CD14-positive monocyte (primary cell): ENCODE results near the gene DMBT1. TPM values are rescaled to one million over a fixed set of nuclear protein-coding genes. Genes with fewer than 3 reads are reported as not detected.
A peak's percentile ranks its signal among the peaks of the same experiment; 100 is the strongest.

ENCODE experiments used
- DNase-seq, 3 donors: peaks; one replicate each; pipeline ENCODE4 v3.0.0-alpha.2; 2011 to 2022
- H2AFZ ChIP-seq: 2 replicates; pipeline ENCODE4 v1.6.0; 2012; ENCODE audit warnings: mild to moderate bottlenecking, low read depth, low read length, inconsistent platforms; ENCODE audit not compliant: insufficient read depth, poor library complexity, severe bottlenecking
- H3K27ac ChIP-seq, 2 donors: 1 replicate in 1 of 2; 2 replicates in 1 of 2; pipeline ENCODE4 v1.5.1; 2012 to 2013; ENCODE audit warnings: low read length in 2 of 2, control low read depth in 1 of 2, inconsistent platforms in 1 of 2, low read depth in 1 of 2, mild to moderate bottlenecking in 1 of 2
- H3K27me3 ChIP-seq, 2 donors: one replicate each; pipeline versions ENCODE4 v1.6.0 to v1.6.1; 2011 to 2013; ENCODE audit warnings: low read length in 2 of 2; ENCODE audit not compliant: control insufficient read depth in 2 of 2, insufficient read depth in 2 of 2
- H3K36me3 ChIP-seq, 2 donors: replicated peaks in 1 of 2; 1 replicate in 1 of 2; 2 replicates in 1 of 2; pipeline versions ENCODE4 v1.5.1 to v1.6.1; 2012 to 2013; ENCODE audit warnings: low read length in 2 of 2, control low read depth in 1 of 2, inconsistent platforms in 1 of 2, mild to moderate bottlenecking in 1 of 2; ENCODE audit not compliant: insufficient read depth in 2 of 2, control insufficient read depth in 1 of 2
- H3K4me1 ChIP-seq, 2 donors: 1 replicate in 1 of 2; 2 replicates in 1 of 2; pipeline versions ENCODE4 v1.5.1 to v1.6.1; 2012 to 2013; ENCODE audit warnings: low read length in 2 of 2, control low read depth in 1 of 2, inconsistent platforms in 1 of 2, mild to moderate bottlenecking in 1 of 2, moderate library complexity in 1 of 2; ENCODE audit not compliant: insufficient read depth in 2 of 2, control insufficient read depth in 1 of 2
- H3K4me2 ChIP-seq: replicated peaks from 2 replicates; pipeline ENCODE3; 2012; ENCODE audit warnings: low read length, moderate library complexity, mild to moderate bottlenecking; ENCODE audit not compliant: poor library complexity, severe bottlenecking; ENCODE audit errors: extremely low read depth
- H3K4me3 ChIP-seq, 3 experiments: fragments of 200-600 bp in 1 of 3; sonication (generic) in 1 of 3; replicated peaks in 1 of 3; 1 replicate in 2 of 3; 2 replicates in 1 of 3; pipeline ENCODE4 v1.5.1; 2011 to 2013; ENCODE audit warnings: low read length in 3 of 3, mild to moderate bottlenecking in 3 of 3, control low read depth in 2 of 3, low read depth in 2 of 3, inconsistent platforms in 1 of 3, moderate library complexity in 1 of 3
- H3K79me2 ChIP-seq: 2 replicates; pipeline ENCODE4 v1.6.0; 2012; ENCODE audit warnings: mild to moderate bottlenecking, control low read depth, inconsistent platforms, low read length, moderate library complexity; ENCODE audit not compliant: insufficient read depth
- H3K9ac ChIP-seq: 2 replicates; pipeline ENCODE4 v1.6.0; 2017; ENCODE audit warnings: low read length, mild to moderate bottlenecking; ENCODE audit not compliant: insufficient read depth, poor library complexity, severe bottlenecking
- H3K9me3 ChIP-seq, 2 donors: replicated peaks in 1 of 2; 1 replicate in 1 of 2; 2 replicates in 1 of 2; pipeline versions ENCODE4 v1.5.1 to v1.6.1; 2012 to 2013; ENCODE audit warnings: low read length in 2 of 2, control low read depth in 1 of 2; ENCODE audit not compliant: control insufficient read depth in 1 of 2, insufficient read depth in 1 of 2
- H4K20me1 ChIP-seq: 2 replicates; pipeline ENCODE4 v1.6.0; 2012; ENCODE audit warnings: mild to moderate bottlenecking, low read length, control low read depth, moderate library complexity; ENCODE audit not compliant: insufficient read depth
- H3K27ac Mint-ChIP-seq, 7 donors: one replicate each; pipeline ENCODE4 v1.8.0; 2020; ENCODE audit warnings: mild to moderate bottlenecking in 7 of 7, mixed read lengths in 7 of 7, moderate library complexity in 6 of 7, inconsistent platforms in 2 of 7
- H3K27me3 Mint-ChIP-seq, 3 donors: one replicate each; pipeline ENCODE4 v1.8.0; 2021 to 2022; ENCODE audit warnings: low read depth in 3 of 3, mild to moderate bottlenecking in 3 of 3, mixed read lengths in 3 of 3, moderate library complexity in 3 of 3, inconsistent platforms in 1 of 3
- H3K36me3 Mint-ChIP-seq, 2 donors: one replicate each; pipeline ENCODE4 v1.8.0; 2020; ENCODE audit warnings: mixed read lengths in 2 of 2, inconsistent platforms in 1 of 2, mild to moderate bottlenecking in 1 of 2
- H3K4me1 Mint-ChIP-seq: one replicate; pipeline ENCODE4 v1.8.0; 2020; ENCODE audit warnings: mild to moderate bottlenecking, mixed read lengths
- H3K4me3 Mint-ChIP-seq, 2 donors: one replicate each; pipeline ENCODE4 v1.8.0; 2020; ENCODE audit warnings: mild to moderate bottlenecking in 2 of 2, mixed read lengths in 2 of 2, moderate library complexity in 1 of 2
- H3K9me3 Mint-ChIP-seq, 7 donors: one replicate each; pipeline ENCODE4 v1.8.0; 2020 to 2022; ENCODE audit warnings: mixed read lengths in 7 of 7, mild to moderate bottlenecking in 6 of 7, moderate library complexity in 6 of 7, inconsistent platforms in 2 of 7
- WGBS: methylation state at CpG from one replicate; pipeline ENCODE4 v1.1.5; 2013; ENCODE audit warnings: missing lambda C conversion rate; ENCODE audit not compliant: insufficient coverage; 5-methylcytosine and 5-hydroxymethylcytosine counted together
- intact Hi-C, 2 donors: fragments of 100-400 bp; cut with micrococcal nuclease; formaldehyde crosslinking; loops; one replicate each; pipeline versions ENCODE4 v1.15.0 to v1.15.1; 2023
- polyA plus RNA-seq, 3 donors: library from polyadenylated mRNA; depleted of rRNA in 1 of 3; unstranded in 2 of 3; stranded (reverse) in 1 of 3; fragments of 300-500 nt in 2 of 3; fragments of >200 nt in 1 of 3; fragmentation: Illumina TruSeq in 2 of 3; gene quantifications; 1 replicate in 2 of 3; 2 replicates in 1 of 3; pipeline ENCODE4 v1.2.3, GENCODE V29; 2012 to 2021
- TF ChIP-seq, protein P1 (sequence below): fragments of 200-600 bp; IDR thresholded peaks from one replicate; pipeline ENCODE4 v1.8.0; 2022; ENCODE audit warnings: antibody characterized with exemption, mild to moderate bottlenecking

The DMBT1 gene
- polyA plus RNA-seq, 3 donors, result not detected

DNA sequence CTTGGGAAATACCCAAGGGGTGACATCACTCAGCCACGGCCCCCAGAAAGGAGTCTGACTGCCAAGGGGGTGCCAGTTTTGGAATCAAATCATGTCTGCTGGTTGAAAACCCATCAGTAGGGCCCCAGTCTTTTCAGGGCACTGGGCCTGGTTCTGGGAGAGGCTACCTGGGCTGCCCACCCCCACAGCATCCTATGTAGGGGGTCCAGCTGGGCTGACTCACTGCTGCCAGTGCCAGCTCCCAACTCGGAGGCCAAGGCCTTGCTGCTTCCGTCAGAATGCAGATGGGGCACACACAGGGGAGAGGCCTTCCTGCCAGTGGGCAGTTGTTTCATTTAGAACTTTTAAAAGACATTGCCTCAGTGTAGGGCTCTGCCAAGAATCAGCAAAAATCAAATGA lies 39.5 kb upstream of the DMBT1 start:
- WGBS, result 64% methylated on average over 3 of the region's 3 CpGs
- H3K36me3 ChIP-seq, result no peaks in the 10 kb centered on the region
- H3K27ac ChIP-seq, result no peak overlapping the region
- H3K27me3 ChIP-seq, result no peaks in the 10 kb centered on the region
- H3K4me2 ChIP-seq, result no peak overlapping the region
- intact Hi-C loops, result no loop called here
- no peak overlapping the region for H3K4me3 ChIP-seq
- DNase-seq, result no peak
- peaks cover 0 to 8% (median 2%) of the 10 kb centered on the region in 7 donors for H3K9me3 Mint-ChIP-seq
- H2AFZ ChIP-seq, result no peak overlapping the region
- no peaks in the 10 kb centered on the region for H3K4me1 ChIP-seq
- H3K36me3 Mint-ChIP-seq, result no peaks in the 10 kb centered on the region
- H3K79me2 ChIP-seq, result no peaks in the 10 kb centered on the region
- H3K9me3 ChIP-seq, result no peaks in the 10 kb centered on the region
- no peak overlapping the region for H3K4me3 Mint-ChIP-seq
- H3K27me3 Mint-ChIP-seq, result peaks cover 2 to 14% (median 10%) of the 10 kb centered on the region in 3 donors
- H4K20me1 ChIP-seq, result no peaks in the 10 kb centered on the region
- H3K4me1 Mint-ChIP-seq, result peaks cover 4% of the 10 kb centered on the region
- TF ChIP-seq, protein P1, sequence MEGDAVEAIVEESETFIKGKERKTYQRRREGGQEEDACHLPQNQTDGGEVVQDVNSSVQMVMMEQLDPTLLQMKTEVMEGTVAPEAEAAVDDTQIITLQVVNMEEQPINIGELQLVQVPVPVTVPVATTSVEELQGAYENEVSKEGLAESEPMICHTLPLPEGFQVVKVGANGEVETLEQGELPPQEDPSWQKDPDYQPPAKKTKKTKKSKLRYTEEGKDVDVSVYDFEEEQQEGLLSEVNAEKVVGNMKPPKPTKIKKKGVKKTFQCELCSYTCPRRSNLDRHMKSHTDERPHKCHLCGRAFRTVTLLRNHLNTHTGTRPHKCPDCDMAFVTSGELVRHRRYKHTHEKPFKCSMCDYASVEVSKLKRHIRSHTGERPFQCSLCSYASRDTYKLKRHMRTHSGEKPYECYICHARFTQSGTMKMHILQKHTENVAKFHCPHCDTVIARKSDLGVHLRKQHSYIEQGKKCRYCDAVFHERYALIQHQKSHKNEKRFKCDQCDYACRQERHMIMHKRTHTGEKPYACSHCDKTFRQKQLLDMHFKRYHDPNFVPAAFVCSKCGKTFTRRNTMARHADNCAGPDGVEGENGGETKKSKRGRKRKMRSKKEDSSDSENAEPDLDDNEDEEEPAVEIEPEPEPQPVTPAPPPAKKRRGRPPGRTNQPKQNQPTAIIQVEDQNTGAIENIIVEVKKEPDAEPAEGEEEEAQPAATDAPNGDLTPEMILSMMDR, result no peak
- peak overlapping the region in 1 of 7 donors; percentile 8 for H3K27ac Mint-ChIP-seq
- no peak overlapping the region for H3K9ac ChIP-seq

DNA sequence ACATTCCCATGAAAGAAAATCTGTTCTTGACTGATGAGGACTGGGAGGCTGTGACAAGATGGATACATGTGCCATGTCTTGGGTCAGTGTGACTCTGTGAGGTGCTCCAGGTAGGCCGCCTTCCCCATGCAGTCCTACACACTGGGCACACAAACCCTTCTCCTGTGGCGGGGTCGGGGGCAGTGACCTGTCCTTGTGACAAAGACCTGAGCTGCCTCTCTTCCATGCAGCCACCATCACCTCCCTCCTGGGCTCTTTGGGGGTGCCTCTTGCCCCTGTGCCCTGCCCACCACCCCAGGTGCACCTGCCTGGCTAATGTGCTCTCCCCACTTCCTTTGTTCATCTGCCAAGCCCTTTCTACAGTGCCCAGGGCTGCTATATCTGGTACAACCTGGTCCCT lies 35.7 kb upstream of the DMBT1 start:
- no peaks in the 10 kb centered on the region for H3K36me3 Mint-ChIP-seq
- H3K9me3 Mint-ChIP-seq, result peaks cover 0 to 8% (median 2%) of the 10 kb centered on the region in 7 donors
- H3K79me2 ChIP-seq, result no peaks in the 10 kb centered on the region
- intact Hi-C loops, result no loop called here
- no peak overlapping the region for H3K4me3 ChIP-seq
- H3K9ac ChIP-seq, result no peak overlapping the region
- no peak overlapping the region for H3K27ac Mint-ChIP-seq
- H3K27me3 Mint-ChIP-seq, result peaks cover 7 to 27% (median 22%) of the 10 kb centered on the region in 3 donors
- no peak overlapping the region for H3K4me3 Mint-ChIP-seq
- peaks cover 0 to 5% of the 10 kb centered on the region in 2 donors for H3K27me3 ChIP-seq
- no peak for DNase-seq
- no peaks in the 10 kb centered on the region for H3K36me3 ChIP-seq
- H2AFZ ChIP-seq, result no peak overlapping the region
- no peaks in the 10 kb centered on the region for H3K4me1 ChIP-seq
- no peak overlapping the region for H3K4me2 ChIP-seq
- H4K20me1 ChIP-seq, result no peaks in the 10 kb centered on the region
- TF ChIP-seq, protein P1, result no peak
- WGBS, result 89% methylated on average over 3 of the region's 3 CpGs
- no peaks in the 10 kb centered on the region for H3K9me3 ChIP-seq
- peaks cover under 1% of the 10 kb centered on the region for H3K4me1 Mint-ChIP-seq
- H3K27ac ChIP-seq, result no peak overlapping the region
